IMR-90 (cell line): ENCODE results near the gene RPL36A. TPM values are rescaled to one million over a fixed set of nuclear protein-coding genes. Genes with fewer than 3 reads are reported as not detected.
A peak's percentile ranks its signal among the peaks of the same experiment; 100 is the strongest.

ENCODE experiments used
- ATAC-seq: fragments of 200-7000 bp; cut with Tn5 transposase; 2 replicates; pipeline ENCODE4 v1.9.1; 2020; ENCODE audit warnings: low read depth, mild to moderate bottlenecking, moderate library complexity
- BruUV-seq: library from RNA; stranded (reverse); fragments of 400-500 nt; replicated peaks from 2 replicates; lab custom pipeline; 2021; lab: Mats Ljungman, UMichigan
- CTCF ChIA-PET: fragments of 300-600 bp; formaldehyde crosslinking; extraction: SDS; loops from one replicate; lab custom pipeline; 2021; ENCODE audit warnings: antibody characterized with exemption; lab: Yijun Ruan, JAX
- POLR2A ChIA-PET: fragments of 300-600 bp; sonication (Branson Sonifier 250); formaldehyde crosslinking; loops from one replicate; lab custom pipeline; 2022; ENCODE audit warnings: antibody characterized with exemption; ENCODE audit not compliant: unreplicated experiment; lab: Charles Lee
- DNase-seq: peaks from one replicate; pipeline ENCODE4 v3.0.0; 2013
- H2AFZ ChIP-seq: replicated peaks from 2 replicates; pipeline ENCODE3; 2013; ENCODE audit warnings: low read length, mild to moderate bottlenecking; ENCODE audit not compliant: poor library complexity
- H2AK5ac ChIP-seq: 2 replicates; pipeline ENCODE4 v1.6.1; 2013; ENCODE audit warnings: low read depth, low read length, inconsistent platforms
- H2AK9ac ChIP-seq: replicated peaks from 2 replicates; pipeline ENCODE3; 2013; ENCODE audit warnings: mild to moderate bottlenecking, low read depth, low read length, moderate library complexity; ENCODE audit not compliant: poor library complexity
- H2BK120ac ChIP-seq: 2 replicates; pipeline ENCODE4 v1.6.1; 2013; ENCODE audit warnings: low read depth, low read length, inconsistent platforms
- H2BK15ac ChIP-seq: 3 replicates; pipeline ENCODE4 v1.6.1; 2013; ENCODE audit warnings: low read depth, low read length, inconsistent platforms
- H2BK20ac ChIP-seq: 2 replicates; pipeline ENCODE4 v1.6.1; 2013; ENCODE audit warnings: low read depth, mild to moderate bottlenecking, inconsistent platforms, low read length, moderate library complexity
- H2BK5ac ChIP-seq: 2 replicates; pipeline ENCODE4 v1.6.1; 2013; ENCODE audit warnings: mild to moderate bottlenecking, low read depth, low read length, inconsistent platforms; ENCODE audit not compliant: poor library complexity, severe bottlenecking
- H3K14ac ChIP-seq: replicated peaks from 2 replicates; pipeline ENCODE4 v1.6.1; 2013; ENCODE audit warnings: low read depth, low read length, inconsistent platforms
- H3K18ac ChIP-seq: 2 replicates; pipeline ENCODE4 v1.6.1; 2013; ENCODE audit warnings: low read depth, low read length, control low read depth
- H3K23ac ChIP-seq: 2 replicates; pipeline ENCODE4 v1.6.1; 2013; ENCODE audit warnings: low read depth, low read length, inconsistent platforms
- H3K27ac ChIP-seq: 2 replicates; pipeline ENCODE4 v1.5.1; 2013; ENCODE audit warnings: mild to moderate bottlenecking, control low read depth, low read length; ENCODE audit not compliant: insufficient read depth
- H3K27me3 ChIP-seq: 2 replicates; pipeline ENCODE4 v1.6.1; 2013; ENCODE audit warnings: low read length; ENCODE audit not compliant: control insufficient read depth, insufficient read depth
- H3K36me3 ChIP-seq: 2 replicates; pipeline ENCODE4 v1.6.1; 2013; ENCODE audit warnings: low read length, mixed read lengths; ENCODE audit not compliant: control insufficient read depth, insufficient read depth
- H3K4ac ChIP-seq: 2 replicates; pipeline ENCODE4 v1.6.1; 2013; ENCODE audit warnings: low read depth, low read length, inconsistent platforms
- H3K4me1 ChIP-seq: 2 replicates; pipeline ENCODE4 v1.6.1; 2013; ENCODE audit warnings: low read length, mixed read lengths; ENCODE audit not compliant: control insufficient read depth, insufficient read depth
- H3K4me2 ChIP-seq: 2 replicates; pipeline ENCODE4 v1.6.1; 2013; ENCODE audit warnings: low read depth, mild to moderate bottlenecking, control low read depth, low read length, moderate library complexity
- H3K4me3 ChIP-seq: 2 replicates; pipeline ENCODE4 v1.5.1; 2013; ENCODE audit warnings: low read depth, mild to moderate bottlenecking, control low read depth, low read length, moderate library complexity; ENCODE audit not compliant: insufficient read depth
- H3K56ac ChIP-seq: 2 replicates; pipeline ENCODE4 v1.6.1; 2013; ENCODE audit warnings: low read length, inconsistent platforms; ENCODE audit not compliant: insufficient read depth; ENCODE audit errors: extremely low read depth
- H3K79me1 ChIP-seq, 2 experiments: 2 replicates each; pipeline ENCODE4 v1.6.1; 2013; ENCODE audit warnings: low read length in 2 of 2, inconsistent platforms in 1 of 2, low read depth in 1 of 2
- H3K9ac ChIP-seq: 2 replicates; pipeline ENCODE4 v1.6.1; 2013; ENCODE audit warnings: low read depth, low read length, control low read depth
- H3K9me1 ChIP-seq: 2 replicates; pipeline ENCODE4 v1.6.1; 2013; ENCODE audit warnings: low read length, inconsistent platforms; ENCODE audit not compliant: insufficient read depth
- H3K9me3 ChIP-seq: 2 replicates; pipeline ENCODE4 v1.6.1; 2013; ENCODE audit warnings: low read length; ENCODE audit not compliant: control insufficient read depth, insufficient read depth
- H4K20me1 ChIP-seq: 2 replicates; pipeline ENCODE4 v1.6.1; 2013; ENCODE audit warnings: low read length, inconsistent platforms; ENCODE audit not compliant: insufficient read depth
- H4K5ac ChIP-seq: 2 replicates; pipeline ENCODE4 v1.6.1; 2013; ENCODE audit warnings: mild to moderate bottlenecking, low read depth, low read length, control low read depth
- H4K8ac ChIP-seq, 2 experiments: 2 replicates each; pipeline ENCODE4 v1.6.1; 2013; ENCODE audit warnings: low read depth in 2 of 2, low read length in 2 of 2, control low read depth in 1 of 2, inconsistent platforms in 1 of 2
- H4K91ac ChIP-seq: 2 replicates; pipeline ENCODE4 v1.6.1; 2013; ENCODE audit warnings: low read depth, low read length, inconsistent platforms; ENCODE audit not compliant: insufficient read depth
- BHLHE40 ChIP-seq: fragments of 150-350 bp; IDR thresholded peaks from 2 replicates; pipeline ENCODE4 v1.6.1; 2016; ENCODE audit warnings: mild to moderate bottlenecking, low read depth, low read length
- ELK1 ChIP-seq: fragments of 150-350 bp; IDR thresholded peaks from 2 replicates; pipeline ENCODE4 v1.6.1; 2016; ENCODE audit warnings: low read depth, mild to moderate bottlenecking, low read length, moderate library complexity, borderline replicate concordance
- MAZ ChIP-seq: IDR thresholded peaks from 2 replicates; pipeline ENCODE4 v1.6.1; 2012; ENCODE audit warnings: low read depth, mild to moderate bottlenecking, low read length, improper control_type of control experiment, moderate library complexity, borderline replicate concordance
- MXI1 ChIP-seq: IDR thresholded peaks from 2 replicates; pipeline ENCODE4 v1.6.1; 2012; ENCODE audit warnings: low read depth, mild to moderate bottlenecking, low read length, moderate library complexity, borderline replicate concordance
- POLR2A ChIP-seq: IDR thresholded peaks from 2 replicates; pipeline ENCODE4 v1.6.1; 2012; ENCODE audit warnings: mild to moderate bottlenecking, low read depth, low read length
- SMC3 ChIP-seq: fragments of 150-350 bp; IDR thresholded peaks from 2 replicates; pipeline ENCODE4 v1.6.1; 2016; ENCODE audit warnings: low read depth, mild to moderate bottlenecking, antibody characterized with exemption, low read length, moderate library complexity
- USF2 ChIP-seq: fragments of 150-350 bp; IDR thresholded peaks from 2 replicates; pipeline ENCODE4 v1.6.1; 2017; ENCODE audit warnings: mild to moderate bottlenecking, antibody characterized with exemption, low read length, low read depth
- WGBS, 2 experiments: methylation state at CpG; one replicate each; pipeline versions ENCODE4 v1.1.5 to v1.1.7; 2013; ENCODE audit warnings: missing lambda C conversion rate in 2 of 2; ENCODE audit not compliant: insufficient read length in 1 of 2; ENCODE audit errors: extremely low coverage in 2 of 2; 5-methylcytosine and 5-hydroxymethylcytosine counted together
- dilution Hi-C: fragments of 300-500 bp; cut with HindIII; formaldehyde crosslinking; loops from one replicate; pipeline ENCODE4 v1.14.3; 2018; ENCODE audit warnings: low sequenced_read_pairs; ENCODE audit not compliant: unreplicated experiment
- in situ Hi-C: fragments of 300-500 bp; cut with MboI; formaldehyde crosslinking; loops from 3 replicates; pipeline ENCODE4 v1.14.3; 2019; ENCODE audit warnings: low sequenced_read_pairs, inconsistent platforms, mixed read lengths
- intact Hi-C: fragments of 100-400 bp; cut with micrococcal nuclease; formaldehyde crosslinking; loops from 2 replicates; pipeline ENCODE4 v1.10.0; 2022
- polyA plus RNA-seq, 3 experiments: library from polyadenylated mRNA; depleted of rRNA; stranded (reverse); fragments of >200 nt; gene quantifications; 2 replicates each; pipeline ENCODE4 v1.2.3, GENCODE V29; 2012; ENCODE audit warnings: low replicate concordance in 1 of 3
- total RNA-seq: library from RNA; depleted of rRNA; stranded (reverse); fragments of >200 nt; gene quantifications from 2 replicates; pipeline ENCODE4 v1.2.3, GENCODE V29; 2012

The RPL36A gene
- total and polyA plus RNA-seq, 2 of the 4 experiments (the other 2 are of a cell fraction), result 677 to 2,412 TPM

- POLR2A ChIA-PET, result no interaction called here
- Histone ChIP-seq H3K79me1 (no peaks in the 10 kb centered on the region; a peak in 1 of 4 replicates), H3K36me3 (no peaks in the 10 kb centered on the region), H2BK15ac (peak within 1 kb of the TSS; percentile 42; the same call in 1 of the 3 replicates), H2BK5ac (peak within 1 kb of the TSS; percentile 99), H3K27me3 (no peaks in the 10 kb centered on the region; the same call in 1 of the 2 replicates), H2AK5ac (no peak within 1 kb of the TSS), H3K23ac (peak within 1 kb of the TSS; percentile 52), H4K5ac (peak within 1 kb of the TSS; percentile 99), H3K14ac (peak within 1 kb of the TSS; percentile 85), H3K27ac (peak within 1 kb of the TSS; percentile 100), H3K9ac (peak within 1 kb of the TSS; percentile 99), H4K8ac (peak within 1 kb of the TSS; percentile 63 to 99), H2BK20ac (peak within 1 kb of the TSS; percentile 76; the same call in 1 of the 2 replicates), H3K4me1 (no peaks in the 10 kb centered on the region), H4K20me1 (0 out of 2 replicates have a peak, but pooled peaks cover 3% of the 10 kb centered on the region), H3K18ac (peak within 1 kb of the TSS; percentile 98), H2BK120ac (peak within 1 kb of the TSS; percentile 97), H3K9me1 (no peaks in the 10 kb centered on the region), H3K4ac (peak within 1 kb of the TSS; percentile 96), H3K56ac (peak within 1 kb of the TSS; percentile 95), H3K9me3 (no peaks in the 10 kb centered on the region), H3K4me2 (peak within 1 kb of the TSS; percentile 90), H4K91ac (peak within 1 kb of the TSS; percentile 94), H2AK9ac (peak within 1 kb of the TSS; percentile 74), H2AFZ (peak within 1 kb of the TSS; percentile 98), H3K4me3 (peak within 1 kb of the TSS; percentile 100)
- dilution Hi-C loops (no loop called here), in situ Hi-C loops (no loop called here), intact Hi-C loops (loop anchor here (1.0 kb wide), 1 partner anchor 42 kb away; no protein-coding TSS in a partner anchor)
- BruUV-seq, result no TSS peak
- peak; percentile 60 for DNase-seq
- CTCF ChIA-PET, result no interaction called here
- ATAC-seq, result peak; percentile 96
- TF ChIP-seq USF2 (peak; percentile 86), ELK1 (no peak), BHLHE40 (no peak), SMC3 (no peak), POLR2A (peak; percentile 7; the same call in 1 of the 2 replicates), MXI1 (peak; percentile 76; the same call in 1 of the 2 replicates), MAZ (peak; percentile 55; the same call in 1 of the 2 replicates)
- WGBS, 2 experiments, result 24% methylated on average over 32 of the region's 55 CpGs; no CpG with 5 or more reads in 1 of the 2 experiments
Observed at GRCh38 chrX:101348452-101349192, 42.2 kb upstream of the RPL36A start, which contains the start of gene TIMM8A. TSS of gene TIMM8A (minus strand) at chrX:101348742. CDS start at chrX:101348664, 78 bp downstream.
